ENCODE measurements around the gene KAZN.
A peak's percentile ranks its signal among the peaks of the same experiment; 100 is the strongest.

The KAZN gene

DNA sequence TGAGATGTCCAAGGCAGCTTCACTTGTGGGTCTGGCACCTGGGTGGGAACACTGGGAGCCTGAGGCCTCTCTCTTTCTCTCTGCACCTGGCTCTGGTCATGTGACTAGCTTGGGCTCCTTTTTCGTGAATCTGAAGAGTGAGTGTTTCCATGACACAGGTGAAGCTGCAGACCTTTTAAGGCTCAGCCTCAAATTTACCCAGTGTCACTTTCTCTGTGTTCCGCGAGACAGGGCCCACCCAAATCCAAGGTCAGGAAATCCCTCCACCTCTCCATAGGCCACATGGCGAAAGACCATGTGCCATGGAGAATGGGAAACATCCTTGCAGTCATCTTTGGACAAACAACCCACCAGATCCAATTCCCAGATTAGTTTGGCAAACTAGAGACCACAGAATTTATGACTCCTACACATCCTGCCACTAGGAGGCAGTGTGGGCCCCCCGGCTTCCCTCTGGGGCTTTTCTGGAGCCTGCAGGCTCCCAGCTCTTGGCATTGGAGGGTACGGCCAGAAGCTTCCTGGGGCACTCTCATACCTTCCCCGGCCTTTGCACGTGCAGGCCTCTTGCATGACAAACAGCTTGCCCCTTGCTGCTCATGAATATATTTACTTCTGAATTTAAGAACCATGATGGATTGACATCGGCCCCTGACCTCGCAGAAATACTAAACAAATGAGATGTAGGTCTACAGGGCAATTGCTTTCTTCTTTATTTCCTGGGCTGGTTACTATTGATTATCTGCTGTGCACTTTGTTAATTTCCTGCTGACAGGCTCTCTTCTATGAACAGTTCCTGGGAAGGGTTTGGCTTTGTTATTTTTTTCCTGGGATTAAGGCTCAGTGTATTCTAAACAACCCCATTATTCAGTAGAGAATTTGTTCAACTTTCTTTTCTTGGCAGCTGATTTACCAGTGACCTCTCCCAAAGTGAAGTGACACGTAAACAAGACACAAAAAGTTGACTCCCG, 180.7 kb downstream of the KAZN start:
- TF ChIP-seq, protein P1, sequence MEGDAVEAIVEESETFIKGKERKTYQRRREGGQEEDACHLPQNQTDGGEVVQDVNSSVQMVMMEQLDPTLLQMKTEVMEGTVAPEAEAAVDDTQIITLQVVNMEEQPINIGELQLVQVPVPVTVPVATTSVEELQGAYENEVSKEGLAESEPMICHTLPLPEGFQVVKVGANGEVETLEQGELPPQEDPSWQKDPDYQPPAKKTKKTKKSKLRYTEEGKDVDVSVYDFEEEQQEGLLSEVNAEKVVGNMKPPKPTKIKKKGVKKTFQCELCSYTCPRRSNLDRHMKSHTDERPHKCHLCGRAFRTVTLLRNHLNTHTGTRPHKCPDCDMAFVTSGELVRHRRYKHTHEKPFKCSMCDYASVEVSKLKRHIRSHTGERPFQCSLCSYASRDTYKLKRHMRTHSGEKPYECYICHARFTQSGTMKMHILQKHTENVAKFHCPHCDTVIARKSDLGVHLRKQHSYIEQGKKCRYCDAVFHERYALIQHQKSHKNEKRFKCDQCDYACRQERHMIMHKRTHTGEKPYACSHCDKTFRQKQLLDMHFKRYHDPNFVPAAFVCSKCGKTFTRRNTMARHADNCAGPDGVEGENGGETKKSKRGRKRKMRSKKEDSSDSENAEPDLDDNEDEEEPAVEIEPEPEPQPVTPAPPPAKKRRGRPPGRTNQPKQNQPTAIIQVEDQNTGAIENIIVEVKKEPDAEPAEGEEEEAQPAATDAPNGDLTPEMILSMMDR (IDR thresholded peaks at IDR 0.05; ENCODE audit: low read depth, low read length, missing control alignments), result peak; percentile 81
- no peak for DNase-seq (ENCODE audit: low read depth)
- H3K4me3 ChIP-seq (ENCODE audit: low read depth, low read length), result no peak overlapping the region

DNA sequence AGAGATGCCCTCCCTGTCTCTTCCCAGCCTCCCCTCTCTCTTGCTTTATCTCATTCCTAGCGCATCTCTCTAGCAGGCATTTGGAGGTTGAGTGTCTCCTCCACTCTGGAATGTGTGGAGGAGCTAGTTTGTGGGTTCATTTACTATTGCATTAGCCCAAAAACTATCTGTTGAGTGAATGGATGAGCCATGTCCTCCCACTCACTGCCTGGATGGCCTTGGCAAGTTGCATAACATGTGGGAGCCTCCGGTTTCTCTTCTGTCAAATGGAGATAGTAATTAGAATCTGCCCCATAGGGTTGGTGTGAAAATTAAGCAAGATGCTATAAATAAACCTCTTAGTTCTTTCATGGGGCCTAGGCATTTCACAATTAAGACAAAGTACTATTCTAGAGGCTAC, 181.8 kb downstream of the KAZN start:
- no peak for DNase-seq (ENCODE audit: low read depth)
- no peak overlapping the region for H3K4me3 ChIP-seq (ENCODE audit: low read depth, low read length)
- TF ChIP-seq, protein P1 (IDR thresholded peaks at IDR 0.05; ENCODE audit: low read depth, low read length, missing control alignments), result no peak

- H3K4me3 ChIP-seq (ENCODE audit: low read depth, low read length), result no peak overlapping the region
- DNase-seq (ENCODE audit: low read depth), result no peak
- TF ChIP-seq, protein P1 (IDR thresholded peaks at IDR 0.05; ENCODE audit: low read depth, low read length, missing control alignments), result no peak
Measured at GRCh38 chr1:14781811-14782210, 183.3 kb downstream of the KAZN start.

- TF ChIP-seq, protein P1 (IDR thresholded peaks at IDR 0.05; ENCODE audit: low read depth, low read length, missing control alignments), result no peak
- H3K4me3 ChIP-seq (ENCODE audit: low read depth, low read length), result no peak overlapping the region
- no peak for DNase-seq (ENCODE audit: low read depth)
Measured at GRCh38 chr1:14782741-14783591, 184.5 kb downstream of the KAZN start.

- no peak for DNase-seq (ENCODE audit: low read depth)
- H3K4me3 ChIP-seq (ENCODE audit: low read depth, low read length), result no peak overlapping the region
- TF ChIP-seq, protein P1 (IDR thresholded peaks at IDR 0.05; ENCODE audit: low read depth, low read length, missing control alignments), result no peak
Measured at GRCh38 chr1:14783592-14783886, 185.1 kb downstream of the KAZN start.

- no peak for DNase-seq (ENCODE audit: low read depth)
- TF ChIP-seq, protein P1 (IDR thresholded peaks at IDR 0.05; ENCODE audit: low read depth, low read length, missing control alignments), result no peak
- no peak overlapping the region for H3K4me3 ChIP-seq (ENCODE audit: low read depth, low read length)
Measured at GRCh38 chr1:14784790-14785773, 186.6 kb downstream of the KAZN start.

Data from GM12864 (cell line).